Stimulated activated CD4-positive, alpha-beta T cell treated with anti-CD3 and anti-CD28 coated beads, Interleukin-12 subunit alpha, Interleukin-12 subunit beta, amount 100 ng/mL, for 48 hours (primary cell): ENCODE measurements around the gene SOX9.

Experiments
- DNase-seq, 3 donors: peaks; one replicate each; pipeline ENCODE4 v3.0.0-alpha.2; 2020; ENCODE audit warnings: low read depth in 2 of 3, low spot score in 1 of 3

The SOX9 gene

DNA sequence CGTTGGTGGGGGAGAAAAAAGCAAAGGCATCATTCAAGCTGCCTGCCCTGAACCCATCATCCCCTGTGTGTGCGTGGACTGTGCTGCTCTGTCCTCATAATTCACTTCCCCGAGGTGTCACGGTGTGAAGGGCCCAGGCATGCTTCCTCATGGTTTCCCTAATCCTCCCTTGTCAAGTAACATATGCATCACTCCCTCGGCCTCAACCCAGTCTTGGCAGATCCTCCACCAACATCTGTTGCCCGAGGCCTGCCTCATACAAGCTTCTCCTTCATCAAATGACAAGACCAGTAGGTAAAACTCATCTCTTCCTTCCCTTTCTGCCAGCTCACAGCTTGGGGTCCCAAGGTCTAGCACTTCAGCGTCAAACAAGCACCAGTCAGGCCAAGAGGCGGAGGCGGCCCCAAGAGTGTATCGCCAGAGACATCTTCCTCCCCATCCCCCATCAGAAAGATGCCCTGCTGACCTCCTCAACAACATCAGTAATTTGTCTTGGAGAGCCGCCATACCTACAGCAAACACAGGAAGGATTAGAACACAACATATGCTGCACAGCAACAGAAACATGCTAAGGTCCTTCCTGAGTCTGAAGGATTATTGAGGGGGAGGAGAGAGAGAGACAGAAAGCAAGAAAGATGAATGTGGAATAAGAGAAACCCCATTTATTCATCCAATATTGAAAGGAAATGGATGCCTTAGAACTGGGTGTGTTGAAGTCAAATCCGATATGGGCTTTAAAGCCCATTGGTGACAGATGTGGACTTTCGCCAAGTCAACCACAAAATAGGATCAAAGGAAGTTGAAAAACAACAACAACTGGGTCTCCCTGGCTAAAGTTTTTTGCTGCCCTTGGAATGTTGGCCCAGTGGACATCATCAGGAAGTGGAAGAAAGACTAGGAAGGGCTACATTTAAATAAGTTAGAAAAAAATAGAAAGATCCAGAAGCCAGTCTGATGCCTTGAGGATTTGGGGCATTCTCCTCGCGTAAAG lies 38.4 kb downstream of the SOX9 start:
- no peak for DNase-seq

DNA sequence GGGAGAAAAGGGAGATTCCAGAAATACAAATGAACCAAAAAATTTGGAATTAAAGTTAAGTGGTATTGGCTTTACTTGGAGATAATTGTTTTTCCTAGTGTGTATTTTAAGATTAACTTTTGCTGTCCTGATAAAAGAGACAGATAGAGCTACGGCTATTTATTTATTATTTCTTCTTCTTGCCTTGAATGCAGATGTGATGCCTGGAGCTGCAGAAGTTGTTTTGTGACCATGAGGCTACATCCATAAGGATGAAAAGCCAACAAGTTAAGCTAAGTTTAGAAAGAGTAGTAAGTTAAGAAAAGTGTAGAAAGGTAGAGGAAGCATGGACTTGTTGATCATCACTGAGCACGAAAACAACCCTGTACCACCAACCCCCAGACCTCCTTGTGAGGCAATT lies 41.7 kb downstream of the SOX9 start:
- DNase-seq: no peak

DNA sequence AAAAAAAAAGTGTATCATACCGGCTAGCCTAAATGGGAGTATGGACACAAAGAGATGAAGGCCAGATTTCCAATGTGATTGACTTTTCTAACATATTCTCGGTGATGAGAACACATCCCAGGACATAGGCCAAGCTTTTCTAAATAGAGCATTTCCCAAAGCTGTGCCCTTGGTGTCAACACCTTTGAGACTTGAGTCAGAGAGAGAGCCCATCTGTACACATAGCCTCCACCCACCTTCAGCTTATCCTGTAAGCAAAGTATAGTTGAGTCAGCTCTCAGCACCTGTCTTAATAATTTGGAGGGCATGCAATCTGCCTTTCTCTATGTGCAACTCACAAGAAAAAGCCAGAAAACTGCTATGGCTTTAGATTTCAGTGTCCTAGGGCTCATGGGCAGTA lies 42.7 kb downstream of the SOX9 start:
- no peak for DNase-seq

DNA sequence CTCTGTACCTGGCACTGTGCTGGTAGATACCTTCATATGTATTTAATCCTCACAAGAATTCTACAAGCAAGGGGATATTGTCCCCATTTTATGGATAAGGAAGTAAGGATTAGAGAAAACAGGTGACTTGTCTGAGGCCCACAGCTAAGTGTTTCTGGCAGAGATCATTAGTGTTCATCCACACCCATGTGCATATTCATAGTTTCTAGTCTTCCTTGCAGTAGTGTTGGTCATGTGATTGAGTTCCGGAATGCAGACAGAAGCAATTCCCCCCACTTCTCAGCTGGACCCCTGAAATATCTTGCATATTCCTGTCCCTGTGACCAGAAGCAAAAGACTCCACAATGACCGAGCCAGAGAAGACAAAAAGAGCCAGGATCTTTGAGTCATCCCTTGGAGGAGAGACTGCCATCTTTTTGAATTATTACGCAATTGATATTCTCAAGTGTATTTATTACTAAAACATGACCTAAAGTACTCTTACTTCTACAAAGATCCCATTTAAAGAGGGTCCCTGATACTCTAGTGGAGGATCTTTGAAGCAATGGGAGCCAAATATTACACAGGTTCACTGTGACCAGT lies 43.4 kb downstream of the SOX9 start:
- no peak for DNase-seq

- DNase-seq: no peak
Observed at GRCh38 chr17:72165192-72165866, 44.5 kb downstream of the SOX9 start.

DNA sequence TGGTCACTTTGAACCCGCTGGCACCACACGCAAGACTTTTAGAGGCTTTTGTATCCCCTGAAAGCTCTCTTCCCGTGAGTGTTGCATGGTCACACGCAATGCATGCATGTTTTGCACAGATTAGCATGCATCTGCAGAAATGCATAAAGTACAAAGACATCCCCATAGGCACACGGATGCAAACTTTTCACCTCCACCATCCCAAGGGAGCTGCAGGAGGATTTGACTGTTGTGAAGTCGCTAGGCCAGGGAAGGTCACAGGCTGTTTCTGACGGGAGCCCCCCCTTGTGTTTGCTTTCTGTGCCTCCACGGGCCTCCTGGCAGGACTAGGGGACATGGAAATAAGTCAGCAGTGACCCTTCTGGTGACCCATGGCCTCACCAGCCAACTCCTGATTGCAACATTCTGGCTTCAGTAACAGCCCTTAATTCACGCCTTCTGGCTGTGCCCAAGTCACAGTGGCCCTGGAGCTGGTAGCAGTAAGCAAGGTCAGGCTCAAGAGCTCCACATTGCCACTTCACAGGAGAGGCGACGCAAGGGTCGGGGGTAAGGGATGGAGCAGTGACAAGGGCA lies 45.1 kb downstream of the SOX9 start:
- DNase-seq: no peak

DNA sequence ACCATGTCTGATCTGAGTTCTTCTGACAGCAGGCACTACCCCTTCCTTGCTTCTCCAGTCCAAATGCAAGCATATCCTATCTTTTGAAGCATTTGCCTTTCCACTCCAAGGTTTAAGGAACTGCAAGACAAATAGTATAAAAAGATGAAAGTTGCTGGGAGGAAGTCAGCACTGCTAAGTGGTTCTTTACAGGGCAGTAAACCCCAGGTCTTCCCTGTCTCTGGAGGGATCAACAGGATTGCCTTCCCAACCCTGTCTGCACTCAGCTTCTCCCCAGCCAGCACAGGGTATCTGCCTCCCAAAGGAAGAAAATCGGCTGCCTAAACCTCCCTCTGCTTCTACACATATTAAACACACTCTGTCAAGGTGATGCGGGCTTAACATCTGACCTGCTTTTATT lies 46.8 kb downstream of the SOX9 start:
- DNase-seq: no peak

GRCh38 chr17:72169823-72170222 lies 49.0 kb downstream of the SOX9 start:
- DNase-seq: no peak

- DNase-seq: no peak
Observed at GRCh38 chr17:72171703-72172667, 51.2 kb downstream of the SOX9 start.

GRCh38 chr17:72173499-72174116 lies 52.8 kb downstream of the SOX9 start:
- no peak for DNase-seq

GRCh38 chr17:72175263-72175662 lies 54.4 kb downstream of the SOX9 start:
- DNase-seq: no peak
